WTC11 (cell line): ENCODE measurements around the gene SYCP1.

ENCODE experiments used
- ATF1 ChIP-seq: sonication (generic); formaldehyde crosslinking; IDR thresholded peaks from 2 replicates; pipeline ENCODE4 v1.8.1; 2023; ENCODE audit warnings: mild to moderate bottlenecking, moderate library complexity, missing genetic modification reagents
- CBFB ChIP-seq: sonication (generic); formaldehyde crosslinking; IDR thresholded peaks from 2 replicates; pipeline ENCODE4 v1.8.1; 2022; ENCODE audit warnings: mild to moderate bottlenecking, low read depth, missing genetic modification reagents
- CREB1 ChIP-seq: sonication (generic); formaldehyde crosslinking; IDR thresholded peaks from 2 replicates; pipeline ENCODE4 v1.8.0; 2023; ENCODE audit warnings: mild to moderate bottlenecking, missing genetic modification reagents
- CTCF ChIP-seq: fragments of 200-600 bp; IDR thresholded peaks from 2 replicates; pipeline ENCODE4 v1.8.0; 2022; ENCODE audit warnings: antibody characterized with exemption
- FOXK1 ChIP-seq: sonication (generic); formaldehyde crosslinking; IDR thresholded peaks from 2 replicates; pipeline ENCODE4 v1.8.0; 2022; ENCODE audit warnings: mild to moderate bottlenecking, moderate library complexity, missing genetic modification reagents
- JUN ChIP-seq: sonication (generic); formaldehyde crosslinking; IDR thresholded peaks from 2 replicates; pipeline ENCODE4 v1.8.0; 2023; ENCODE audit warnings: mild to moderate bottlenecking, missing genetic modification reagents
- MAX ChIP-seq: sonication (generic); formaldehyde crosslinking; IDR thresholded peaks from 2 replicates; pipeline ENCODE4 v1.8.0; 2022; ENCODE audit warnings: mild to moderate bottlenecking, missing genetic modification reagents
- ZNF396 ChIP-seq: fragments of 250-450 bp; sonication (Bioruptor Pico); IDR thresholded peaks from 2 replicates; pipeline ENCODE4 v1.8.0; 2021; ENCODE audit warnings: mild to moderate bottlenecking, moderate library complexity, borderline replicate concordance
- TF ChIP-seq, protein P1 (sequence below): sonication (generic); formaldehyde crosslinking; IDR thresholded peaks from 2 replicates; pipeline ENCODE4 v1.8.0; 2022; ENCODE audit warnings: mild to moderate bottlenecking, missing genetic modification reagents
- TF ChIP-seq, protein P2 (sequence below): sonication (generic); formaldehyde crosslinking; IDR thresholded peaks from 2 replicates; pipeline ENCODE4 v1.8.1; 2023; ENCODE audit warnings: mild to moderate bottlenecking, missing genetic modification reagents, borderline replicate concordance
- TF ChIP-seq, protein P3 (sequence below): sonication (generic); formaldehyde crosslinking; IDR thresholded peaks from 2 replicates; pipeline ENCODE4 v1.8.1; 2022; ENCODE audit warnings: mild to moderate bottlenecking, moderate library complexity, missing genetic modification reagents

DNA sequence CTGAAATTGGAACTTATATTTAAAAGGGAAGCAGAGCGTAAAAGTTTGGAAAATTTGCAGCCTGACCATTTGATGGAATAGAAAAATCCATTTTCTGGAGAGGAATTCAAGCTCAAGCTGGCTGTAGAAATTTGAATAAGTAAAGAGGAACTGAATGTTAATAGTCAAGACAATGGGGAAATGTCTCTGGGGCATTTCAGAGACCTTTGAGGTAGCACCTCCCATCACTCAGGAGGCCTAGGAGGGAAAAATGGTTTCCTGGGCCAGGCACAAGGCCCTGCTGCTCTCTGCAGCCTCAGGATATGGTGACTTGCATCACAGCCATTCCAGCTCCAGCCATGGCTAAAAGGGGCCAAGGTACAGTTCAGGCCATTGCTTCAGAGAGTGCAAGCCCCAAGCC lies 157.3 kb downstream of the SYCP1 start:
- no peak for TF ChIP-seq FOXK1
- no peak for TF ChIP-seq CTCF
- TF ChIP-seq, protein P1, sequence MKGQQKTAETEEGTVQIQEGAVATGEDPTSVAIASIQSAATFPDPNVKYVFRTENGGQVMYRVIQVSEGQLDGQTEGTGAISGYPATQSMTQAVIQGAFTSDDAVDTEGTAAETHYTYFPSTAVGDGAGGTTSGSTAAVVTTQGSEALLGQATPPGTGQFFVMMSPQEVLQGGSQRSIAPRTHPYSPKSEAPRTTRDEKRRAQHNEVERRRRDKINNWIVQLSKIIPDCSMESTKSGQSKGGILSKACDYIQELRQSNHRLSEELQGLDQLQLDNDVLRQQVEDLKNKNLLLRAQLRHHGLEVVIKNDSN (CRISPR knock-in tag): no peak
- TF ChIP-seq, protein P2, sequence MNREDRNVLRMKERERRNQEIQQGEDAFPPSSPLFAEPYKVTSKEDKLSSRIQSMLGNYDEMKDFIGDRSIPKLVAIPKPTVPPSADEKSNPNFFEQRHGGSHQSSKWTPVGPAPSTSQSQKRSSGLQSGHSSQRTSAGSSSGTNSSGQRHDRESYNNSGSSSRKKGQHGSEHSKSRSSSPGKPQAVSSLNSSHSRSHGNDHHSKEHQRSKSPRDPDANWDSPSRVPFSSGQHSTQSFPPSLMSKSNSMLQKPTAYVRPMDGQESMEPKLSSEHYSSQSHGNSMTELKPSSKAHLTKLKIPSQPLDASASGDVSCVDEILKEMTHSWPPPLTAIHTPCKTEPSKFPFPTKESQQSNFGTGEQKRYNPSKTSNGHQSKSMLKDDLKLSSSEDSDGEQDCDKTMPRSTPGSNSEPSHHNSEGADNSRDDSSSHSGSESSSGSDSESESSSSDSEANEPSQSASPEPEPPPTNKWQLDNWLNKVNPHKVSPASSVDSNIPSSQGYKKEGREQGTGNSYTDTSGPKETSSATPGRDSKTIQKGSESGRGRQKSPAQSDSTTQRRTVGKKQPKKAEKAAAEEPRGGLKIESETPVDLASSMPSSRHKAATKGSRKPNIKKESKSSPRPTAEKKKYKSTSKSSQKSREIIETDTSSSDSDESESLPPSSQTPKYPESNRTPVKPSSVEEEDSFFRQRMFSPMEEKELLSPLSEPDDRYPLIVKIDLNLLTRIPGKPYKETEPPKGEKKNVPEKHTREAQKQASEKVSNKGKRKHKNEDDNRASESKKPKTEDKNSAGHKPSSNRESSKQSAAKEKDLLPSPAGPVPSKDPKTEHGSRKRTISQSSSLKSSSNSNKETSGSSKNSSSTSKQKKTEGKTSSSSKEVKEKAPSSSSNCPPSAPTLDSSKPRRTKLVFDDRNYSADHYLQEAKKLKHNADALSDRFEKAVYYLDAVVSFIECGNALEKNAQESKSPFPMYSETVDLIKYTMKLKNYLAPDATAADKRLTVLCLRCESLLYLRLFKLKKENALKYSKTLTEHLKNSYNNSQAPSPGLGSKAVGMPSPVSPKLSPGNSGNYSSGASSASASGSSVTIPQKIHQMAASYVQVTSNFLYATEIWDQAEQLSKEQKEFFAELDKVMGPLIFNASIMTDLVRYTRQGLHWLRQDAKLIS: no peak
- TF ChIP-seq, protein P3, sequence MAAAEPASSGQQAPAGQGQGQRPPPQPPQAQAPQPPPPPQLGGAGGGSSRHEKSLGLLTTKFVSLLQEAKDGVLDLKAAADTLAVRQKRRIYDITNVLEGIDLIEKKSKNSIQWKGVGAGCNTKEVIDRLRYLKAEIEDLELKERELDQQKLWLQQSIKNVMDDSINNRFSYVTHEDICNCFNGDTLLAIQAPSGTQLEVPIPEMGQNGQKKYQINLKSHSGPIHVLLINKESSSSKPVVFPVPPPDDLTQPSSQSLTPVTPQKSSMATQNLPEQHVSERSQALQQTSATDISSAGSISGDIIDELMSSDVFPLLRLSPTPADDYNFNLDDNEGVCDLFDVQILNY (CRISPR knock-in tag): no peak
- no peak for TF ChIP-seq CREB1 (CRISPR knock-in tag)
- no peak for TF ChIP-seq ATF1
- no peak for TF ChIP-seq MAX (CRISPR knock-in tag)
- TF ChIP-seq ZNF396 (CRISPR knock-in tag): no peak
- TF ChIP-seq CBFB: no peak
- no peak for TF ChIP-seq JUN (CRISPR knock-in tag)
